AG04449 (cell line): ENCODE results near the gene OGT.

ENCODE experiments used
- CTCF ChIA-PET: fragments of 350-600 bp; formaldehyde crosslinking; extraction: SDS; loops from one replicate; lab custom pipeline; 2021; ENCODE audit warnings: antibody characterized with exemption; lab: Yijun Ruan, JAX
- POLR2A ChIA-PET: fragments of 400-600, 350-600 bp; formaldehyde crosslinking; extraction: SDS; loops from one replicate; lab custom pipeline; 2020; ENCODE audit warnings: antibody characterized with exemption, inconsistent platforms; lab: Yijun Ruan, JAX
- DNase-seq: peaks from one replicate; pipeline ENCODE4 v3.0.0-alpha.2; 2010; ENCODE audit warnings: low read depth, low spot score
- H3K4me3 ChIP-seq: 2 replicates; pipeline ENCODE4 v1.5.1; 2011; ENCODE audit warnings: low read depth, mild to moderate bottlenecking, control low read depth, low read length
- TF ChIP-seq, protein P1 (sequence below): IDR thresholded peaks from one replicate; pipeline ENCODE4 v1.5.1; 2011; ENCODE audit warnings: mild to moderate bottlenecking, moderate library complexity, low read length, control low read depth, inconsistent platforms; ENCODE audit not compliant: insufficient read depth; ENCODE audit errors: missing control alignments

OGT gene

DNA sequence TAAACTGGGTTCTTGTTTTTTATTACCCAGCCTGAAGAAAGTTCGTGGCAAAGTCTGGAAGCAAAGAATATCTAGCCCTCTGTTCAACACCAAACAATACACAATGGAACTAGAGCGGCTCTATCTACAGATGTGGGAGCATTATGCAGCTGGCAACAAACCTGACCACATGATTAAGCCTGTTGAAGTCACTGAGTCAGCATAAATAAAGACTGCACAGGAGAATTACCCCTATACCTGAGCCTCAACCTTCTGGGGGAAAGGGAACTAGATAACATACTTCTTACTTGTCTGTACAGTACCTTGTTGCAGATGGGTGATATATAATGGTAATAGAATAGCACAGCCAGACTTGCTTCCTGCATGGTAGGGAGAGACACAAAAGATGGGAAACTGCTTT lies 40.7 kb downstream of the OGT start:
- TF ChIP-seq, protein P1, sequence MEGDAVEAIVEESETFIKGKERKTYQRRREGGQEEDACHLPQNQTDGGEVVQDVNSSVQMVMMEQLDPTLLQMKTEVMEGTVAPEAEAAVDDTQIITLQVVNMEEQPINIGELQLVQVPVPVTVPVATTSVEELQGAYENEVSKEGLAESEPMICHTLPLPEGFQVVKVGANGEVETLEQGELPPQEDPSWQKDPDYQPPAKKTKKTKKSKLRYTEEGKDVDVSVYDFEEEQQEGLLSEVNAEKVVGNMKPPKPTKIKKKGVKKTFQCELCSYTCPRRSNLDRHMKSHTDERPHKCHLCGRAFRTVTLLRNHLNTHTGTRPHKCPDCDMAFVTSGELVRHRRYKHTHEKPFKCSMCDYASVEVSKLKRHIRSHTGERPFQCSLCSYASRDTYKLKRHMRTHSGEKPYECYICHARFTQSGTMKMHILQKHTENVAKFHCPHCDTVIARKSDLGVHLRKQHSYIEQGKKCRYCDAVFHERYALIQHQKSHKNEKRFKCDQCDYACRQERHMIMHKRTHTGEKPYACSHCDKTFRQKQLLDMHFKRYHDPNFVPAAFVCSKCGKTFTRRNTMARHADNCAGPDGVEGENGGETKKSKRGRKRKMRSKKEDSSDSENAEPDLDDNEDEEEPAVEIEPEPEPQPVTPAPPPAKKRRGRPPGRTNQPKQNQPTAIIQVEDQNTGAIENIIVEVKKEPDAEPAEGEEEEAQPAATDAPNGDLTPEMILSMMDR = no peak
- no peak for DNase-seq
- ChIA-PET CTCF (no interaction called here), POLR2A (interaction anchor here (0.6 kb wide), 1 partner anchor 25 kb away, joined by 3 read pairs; no protein-coding TSS in a partner anchor)
- H3K4me3 ChIP-seq = no peak overlapping the region

DNA sequence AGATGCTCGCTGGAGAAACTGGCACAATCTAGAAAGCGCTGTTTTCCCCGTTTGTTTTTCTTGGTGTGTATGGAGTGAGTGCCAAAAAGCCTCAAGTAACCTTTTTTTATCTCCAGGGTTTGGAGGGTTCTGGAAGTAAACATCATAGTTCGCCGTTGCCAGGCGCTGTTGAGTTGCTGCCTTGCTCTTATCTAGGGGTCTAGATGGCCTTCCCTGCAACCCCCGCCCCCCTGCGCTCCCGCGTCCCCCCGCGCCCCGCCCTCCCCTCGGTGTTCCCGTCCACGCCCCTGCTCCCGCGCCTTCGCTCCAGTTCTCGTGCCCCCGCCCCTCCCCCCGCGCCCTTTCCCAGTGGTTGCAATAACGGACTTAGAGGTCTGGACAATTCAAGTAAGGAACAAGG lies 44.8 kb downstream of the OGT start:
- ChIA-PET CTCF (no interaction called here), POLR2A (no interaction called here)
- no peak for DNase-seq
- TF ChIP-seq, protein P1 = no peak
- no peak overlapping the region for H3K4me3 ChIP-seq

DNA sequence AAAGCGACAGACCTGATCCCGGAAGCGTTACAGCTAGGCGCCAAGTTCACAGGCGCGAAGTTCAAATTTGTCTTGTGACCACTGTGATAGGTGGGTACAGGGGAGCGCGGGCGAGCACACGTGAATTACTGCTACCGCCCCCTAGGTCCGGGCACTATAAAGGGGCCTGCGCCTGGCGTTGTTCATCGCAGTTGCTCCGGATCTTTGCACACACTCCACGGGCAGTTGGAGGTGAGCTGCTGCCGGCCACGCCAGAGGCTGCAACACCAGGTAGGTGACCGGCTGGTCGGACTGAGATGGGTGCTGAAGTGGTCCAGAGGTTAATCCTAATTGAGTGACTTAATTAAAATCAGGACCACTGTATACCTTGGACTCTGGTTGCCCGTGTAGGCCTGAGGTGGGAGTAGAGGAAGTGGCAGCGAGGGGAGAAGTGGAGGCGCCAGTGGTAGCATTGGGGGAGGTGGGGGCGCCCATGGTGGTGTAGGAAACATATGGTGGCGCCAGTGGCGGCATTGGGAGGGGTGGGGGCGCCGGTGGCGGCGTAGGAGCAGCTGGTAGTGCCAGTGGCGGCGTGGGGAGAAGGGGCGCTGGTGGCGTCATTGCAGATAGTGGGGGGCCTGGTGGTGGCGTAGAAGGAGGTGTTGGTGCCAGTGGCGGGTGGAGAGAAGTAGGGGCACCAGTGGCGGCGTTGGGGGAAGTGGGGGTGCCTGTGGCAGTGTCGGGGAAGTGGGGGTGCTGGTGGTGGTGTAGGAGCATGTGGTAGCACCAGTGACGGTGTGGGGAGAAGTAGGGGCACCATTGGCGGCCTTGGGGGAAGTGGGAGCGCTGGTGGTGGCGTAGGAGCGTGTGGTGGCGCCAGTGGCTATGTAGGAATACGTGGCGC lies 45.6 kb downstream of the OGT start, which contains the start of gene GCNA:
Gene GCNA, plus strand, starts transcription at position 185 of the 883 bp plus-strand sequence. CDS start 2,385 bp downstream, outside the sequence.
- CTCF ChIA-PET = no interaction called here
- no peak within 1 kb of the TSS for H3K4me3 ChIP-seq
- TF ChIP-seq, protein P1 = no peak
- POLR2A ChIA-PET = no interaction called here
- no peak for DNase-seq

DNA sequence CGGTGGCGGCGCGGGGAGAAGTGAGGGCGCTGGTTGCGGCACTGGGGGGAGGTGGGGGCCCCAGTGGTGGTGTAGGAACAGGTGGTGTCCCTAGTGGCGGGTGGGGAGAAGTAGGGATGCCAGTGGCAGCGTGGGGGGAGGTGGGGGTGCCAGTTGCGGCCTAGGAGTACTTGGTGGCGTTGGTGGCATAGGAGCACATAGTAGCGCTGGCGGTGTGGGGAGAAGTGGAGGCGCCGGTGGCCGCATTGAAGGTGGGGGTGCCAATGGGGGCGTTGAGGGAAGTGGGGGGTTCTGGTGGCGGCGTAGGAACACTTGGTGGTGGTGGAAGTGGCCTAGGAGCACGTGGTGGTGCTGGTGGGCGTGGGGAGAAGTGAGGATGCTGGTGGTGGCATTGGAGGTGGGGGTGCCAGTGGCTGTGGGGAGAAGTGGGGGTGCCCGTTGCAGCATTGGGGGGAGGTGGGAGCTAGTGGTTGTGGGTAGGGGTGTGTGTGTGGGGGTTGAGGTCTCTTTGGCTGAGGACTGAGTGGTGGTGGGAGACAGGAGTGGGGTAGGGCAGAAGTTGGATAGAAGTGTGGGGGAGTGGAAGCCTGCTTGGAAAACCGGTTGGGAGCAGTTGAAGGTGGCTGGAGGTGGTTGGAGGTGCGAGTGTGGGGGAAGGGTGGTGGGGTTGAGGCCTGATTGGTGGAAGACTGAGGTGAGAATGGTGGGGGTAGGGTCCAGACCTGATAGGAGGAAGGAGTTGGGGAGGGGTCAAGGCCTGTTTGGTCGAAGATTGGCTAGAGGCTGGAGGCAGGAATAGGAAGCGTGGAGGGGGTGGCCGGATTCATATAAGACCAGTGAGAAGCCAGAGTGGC lies 46.5 kb downstream of the OGT start:
- TF ChIP-seq, protein P1 = no peak

DNA sequence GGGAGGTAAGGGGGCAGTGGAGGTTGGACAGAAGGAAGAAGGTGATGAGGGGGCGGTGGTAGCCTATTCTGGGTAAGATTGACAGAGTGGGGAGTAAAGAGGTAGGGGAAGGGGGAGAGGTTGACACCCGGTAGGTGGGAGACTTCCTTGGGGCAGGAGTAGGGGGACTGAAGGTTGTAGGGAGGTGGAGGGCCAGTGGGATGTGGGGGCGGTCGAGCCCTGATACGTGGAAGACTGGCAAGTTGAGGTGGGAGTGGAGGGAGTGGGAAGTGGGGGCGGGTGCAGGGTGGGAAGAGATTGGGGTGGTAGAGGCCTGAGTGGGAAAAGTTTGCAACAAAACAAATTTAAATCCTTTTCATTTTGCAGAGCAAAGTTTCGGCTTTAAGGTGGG lies 47.1 kb downstream of the OGT start:
- ChIA-PET POLR2A (no interaction called here), CTCF (no interaction called here)
- DNase-seq = no peak
- TF ChIP-seq, protein P1 = no peak
- H3K4me3 ChIP-seq = no peak overlapping the region

More for the DNA sequence above, 46.5 kb downstream of the OGT start:
- ChIA-PET CTCF (no interaction called here), POLR2A (no interaction called here)
- H3K4me3 ChIP-seq = no peak overlapping the region
- no peak for DNase-seq

DNA sequence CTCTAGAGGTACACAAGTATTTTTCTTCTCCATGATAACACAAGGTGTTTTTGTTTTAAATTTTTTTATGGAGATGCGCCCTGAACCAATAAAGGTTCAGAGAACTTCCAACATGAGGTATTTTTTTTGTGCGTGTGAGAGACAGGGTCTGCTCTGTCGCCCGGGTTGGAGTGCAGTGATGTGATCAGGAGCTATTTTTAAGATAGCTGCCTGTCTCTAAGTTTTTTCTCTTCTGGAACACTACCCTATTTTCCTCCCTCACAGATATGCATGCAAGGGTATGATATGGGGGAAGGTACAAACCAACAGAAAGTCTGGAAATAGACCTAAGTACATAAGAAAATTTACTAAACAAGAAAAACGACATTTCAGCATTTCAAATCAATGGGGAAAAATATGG lies 48.3 kb downstream of the OGT start:
- DNase-seq = no peak
- ChIA-PET CTCF (no interaction called here), POLR2A (no interaction called here)
- H3K4me3 ChIP-seq = no peak overlapping the region
- TF ChIP-seq, protein P1 = no peak
